GM12872 (cell line): ENCODE results near the gene CYP2A7.

Source experiments
- TF ChIP-seq, protein P1 (sequence below): IDR thresholded peaks from 3 replicates; pipeline ENCODE4 v1.5.1; 2011; ENCODE audit warnings: low read depth, mild to moderate bottlenecking, low read length, moderate library complexity; ENCODE audit not compliant: insufficient read depth

Gene CYP2A7

DNA sequence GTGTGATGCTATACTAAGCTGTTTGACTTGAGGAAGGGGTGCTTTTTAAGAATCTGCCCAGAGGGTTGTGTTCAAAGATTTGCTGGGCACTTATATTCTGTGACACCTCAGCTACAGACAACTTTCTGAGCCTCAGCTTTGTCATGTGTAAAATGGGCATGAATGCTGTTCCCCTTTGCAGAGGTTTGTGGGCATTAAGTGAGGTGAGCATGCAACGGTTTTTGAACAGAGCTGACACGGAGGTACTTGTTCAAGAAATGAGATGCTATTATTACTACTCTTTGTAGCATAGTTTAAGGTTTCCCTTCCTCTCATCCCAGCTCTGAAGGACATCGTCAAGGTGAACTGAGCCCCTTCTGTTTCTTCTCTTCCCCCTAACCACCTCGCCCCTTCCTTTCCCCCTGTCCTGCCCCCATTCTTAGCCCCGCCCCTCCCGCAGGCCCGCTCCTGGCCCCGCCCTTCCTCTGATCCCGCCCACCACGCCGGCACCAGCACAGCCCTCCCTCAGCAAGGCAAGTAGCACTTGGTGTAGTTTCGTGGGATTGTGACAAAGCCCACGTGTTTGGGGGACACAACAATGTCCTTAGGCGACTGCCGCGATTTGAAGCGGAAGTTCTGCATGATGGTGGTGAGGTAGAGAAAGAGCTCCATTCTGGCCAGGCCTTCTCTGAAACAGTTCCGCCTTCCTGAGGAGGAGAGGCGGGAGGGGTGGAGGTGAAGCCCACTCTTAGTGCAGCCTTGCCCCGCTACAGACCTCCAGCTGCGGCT is 26.1 kb upstream of the CYP2A7 start:
- TF ChIP-seq, protein P1, sequence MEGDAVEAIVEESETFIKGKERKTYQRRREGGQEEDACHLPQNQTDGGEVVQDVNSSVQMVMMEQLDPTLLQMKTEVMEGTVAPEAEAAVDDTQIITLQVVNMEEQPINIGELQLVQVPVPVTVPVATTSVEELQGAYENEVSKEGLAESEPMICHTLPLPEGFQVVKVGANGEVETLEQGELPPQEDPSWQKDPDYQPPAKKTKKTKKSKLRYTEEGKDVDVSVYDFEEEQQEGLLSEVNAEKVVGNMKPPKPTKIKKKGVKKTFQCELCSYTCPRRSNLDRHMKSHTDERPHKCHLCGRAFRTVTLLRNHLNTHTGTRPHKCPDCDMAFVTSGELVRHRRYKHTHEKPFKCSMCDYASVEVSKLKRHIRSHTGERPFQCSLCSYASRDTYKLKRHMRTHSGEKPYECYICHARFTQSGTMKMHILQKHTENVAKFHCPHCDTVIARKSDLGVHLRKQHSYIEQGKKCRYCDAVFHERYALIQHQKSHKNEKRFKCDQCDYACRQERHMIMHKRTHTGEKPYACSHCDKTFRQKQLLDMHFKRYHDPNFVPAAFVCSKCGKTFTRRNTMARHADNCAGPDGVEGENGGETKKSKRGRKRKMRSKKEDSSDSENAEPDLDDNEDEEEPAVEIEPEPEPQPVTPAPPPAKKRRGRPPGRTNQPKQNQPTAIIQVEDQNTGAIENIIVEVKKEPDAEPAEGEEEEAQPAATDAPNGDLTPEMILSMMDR: no peak

DNA sequence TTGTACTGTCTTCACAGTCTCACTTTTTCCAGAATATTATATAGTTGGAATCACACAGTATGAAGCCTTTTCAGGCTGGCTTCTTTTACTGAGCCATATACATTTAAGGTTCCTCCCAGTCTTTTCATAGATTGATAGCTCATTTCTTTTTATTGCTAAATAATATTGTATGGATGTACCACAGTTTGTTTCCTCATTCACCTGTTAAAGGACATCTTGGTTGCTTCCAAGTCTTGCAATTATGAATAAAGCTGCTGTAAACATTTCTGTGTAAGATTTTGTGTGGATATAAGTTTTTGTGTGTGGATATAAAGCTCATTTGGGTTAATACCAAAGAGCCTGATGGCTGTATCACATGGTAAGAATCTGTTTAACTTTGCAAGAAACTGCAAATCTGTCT is 24.5 kb upstream of the CYP2A7 start:
- TF ChIP-seq, protein P1: no peak

DNA sequence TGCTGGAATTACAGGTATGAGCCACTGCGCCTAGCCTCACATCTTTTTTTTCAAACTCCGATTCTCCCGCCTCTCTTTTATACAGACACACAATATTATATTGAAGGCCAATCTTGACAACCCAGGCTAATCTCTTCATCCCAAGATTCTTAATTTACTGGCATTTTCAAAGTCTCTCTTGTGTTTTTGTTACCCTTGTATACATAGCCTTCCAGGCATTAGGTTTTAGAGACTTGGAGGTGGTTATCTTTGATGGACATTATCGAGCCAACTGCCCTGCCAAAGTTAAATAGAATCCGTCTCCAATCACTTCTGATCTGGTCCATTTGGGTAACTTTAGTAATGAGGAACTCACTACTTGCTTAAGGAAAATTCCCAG is 14.4 kb upstream of the CYP2A7 start:
- TF ChIP-seq, protein P1: no peak

DNA sequence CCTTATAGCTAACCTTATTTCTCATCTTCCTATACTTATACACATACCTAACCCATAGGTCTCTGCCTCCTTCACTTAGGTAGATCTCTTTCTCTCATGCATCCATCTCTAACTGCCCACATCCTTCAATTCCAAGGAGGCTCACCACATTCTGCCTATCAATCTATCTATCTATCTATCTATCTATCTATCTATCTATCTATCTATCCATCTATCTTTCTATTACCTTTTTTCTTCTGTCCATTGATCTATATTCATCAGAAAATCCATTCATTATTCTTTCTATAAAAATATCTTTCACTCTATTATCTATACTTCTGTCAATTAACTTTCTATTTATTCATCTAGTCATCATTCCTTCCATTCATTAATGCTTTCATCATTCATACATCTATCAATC is 11.1 kb upstream of the CYP2A7 start:
- TF ChIP-seq, protein P1: no peak

DNA sequence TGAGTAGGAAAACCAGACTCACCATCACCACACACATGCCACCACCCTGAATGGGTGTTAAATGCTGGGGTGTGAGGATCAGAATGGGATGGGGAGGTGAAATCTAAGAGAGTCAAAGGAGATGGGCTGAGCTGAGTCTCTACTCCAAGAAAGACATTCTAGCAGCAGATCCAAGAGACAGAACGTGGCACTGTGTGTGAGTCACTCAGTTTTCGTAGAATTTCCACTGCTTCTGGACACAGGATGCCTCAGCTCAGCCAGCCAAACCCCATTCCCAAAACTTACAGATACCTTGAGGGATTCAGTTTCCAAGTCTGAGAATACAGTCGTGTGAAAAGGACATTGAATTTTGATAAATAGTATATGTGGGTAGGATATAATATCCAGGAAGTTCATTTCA is 7.3 kb upstream of the CYP2A7 start:
- TF ChIP-seq, protein P1: no peak

DNA sequence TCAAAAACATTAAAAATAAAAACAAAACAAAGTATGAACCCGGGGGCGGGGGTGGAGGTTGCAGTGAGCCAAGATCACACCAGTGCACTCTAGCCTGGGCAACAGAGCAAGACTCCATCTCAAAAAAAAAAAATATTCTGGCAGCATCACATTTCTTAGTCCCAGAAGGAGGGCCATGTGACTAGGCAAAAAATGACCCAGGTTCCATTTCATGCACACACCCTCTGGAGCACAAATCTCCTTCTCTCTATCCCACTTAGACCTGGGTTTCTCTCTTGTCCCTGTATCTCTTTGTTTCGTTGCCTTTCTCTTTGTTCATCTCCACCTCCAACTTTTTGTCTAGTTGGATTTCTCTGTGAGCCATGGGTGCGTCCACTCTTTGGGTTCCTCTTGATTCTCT is 6.2 kb upstream of the CYP2A7 start:
- TF ChIP-seq, protein P1: no peak

DNA sequence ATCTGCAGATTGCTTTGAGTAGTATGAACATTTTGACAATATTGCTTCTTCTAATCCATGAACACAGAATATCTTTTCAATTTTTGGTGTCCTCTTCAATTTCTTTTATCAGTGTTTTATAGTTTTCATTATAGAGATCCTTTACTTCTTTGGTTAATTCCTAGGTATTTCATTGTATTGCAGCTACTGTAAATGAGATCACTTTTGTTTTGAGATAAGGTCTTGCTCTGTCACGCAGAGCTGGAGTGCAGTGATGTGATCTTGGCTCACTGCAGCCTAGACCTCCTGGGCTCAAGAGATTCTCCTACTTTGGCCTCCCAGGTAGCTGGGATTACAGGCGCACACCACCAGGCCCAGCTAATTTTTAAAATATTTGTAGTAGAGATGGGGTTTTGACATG is 9.8 kb downstream of the CYP2A7 start:
- TF ChIP-seq, protein P1: no peak
